ENCODE data around the gene KLHL25. TPM values are rescaled to one million over a fixed set of nuclear protein-coding genes. Genes with fewer than 3 reads are reported as not detected.

KLHL25 gene
- polyA plus RNA-seq, 1 donor, result 5.6 TPM

- Histone ChIP-seq H3K9me3 (ENCODE audit: control insufficient read depth, low read depth, low read length) (peaks cover 16% of the 10 kb centered on the region), H3K27ac (ENCODE audit: low read length) (no peak overlapping the region), H3K4me1 (ENCODE audit: control insufficient read depth, insufficient read depth, low read length) (peaks cover 3% of the 10 kb centered on the region), H3K27me3 (ENCODE audit: control insufficient read depth, insufficient read depth, low read length) (no peaks in the 10 kb centered on the region), H3K4me3 (ENCODE audit: low read length) (no peak overlapping the region), H3K36me3 (ENCODE audit: control insufficient read depth, insufficient read depth, low read length) (peaks cover 17% of the 10 kb centered on the region)
- DNase-seq, result no peak
- WGBS (ENCODE audit: insufficient coverage, low lambda C conversion rate), result no CpG with 5 or more reads among the region's 32 CpGs
Measured at GRCh38 chr15:85768595-85769168, 26.0 kb downstream of the KLHL25 start.

- H3K27me3 ChIP-seq (ENCODE audit: control insufficient read depth, insufficient read depth, low read length), result no peaks in the 10 kb centered on the region
- WGBS (ENCODE audit: insufficient coverage, low lambda C conversion rate), result no CpG with 5 or more reads among the region's 26 CpGs
- H3K36me3 ChIP-seq (ENCODE audit: control insufficient read depth, insufficient read depth, low read length), result peaks cover 18% of the 10 kb centered on the region
- H3K9me3 ChIP-seq (ENCODE audit: control insufficient read depth, low read depth, low read length), result peaks cover 16% of the 10 kb centered on the region
- H3K27ac ChIP-seq (ENCODE audit: low read length), result no peak overlapping the region
- peaks cover 3% of the 10 kb centered on the region for H3K4me1 ChIP-seq (ENCODE audit: control insufficient read depth, insufficient read depth, low read length)
- no peak overlapping the region for H3K4me3 ChIP-seq (ENCODE audit: low read length)
- DNase-seq, result no peak
Measured at GRCh38 chr15:85767785-85768529, 26.8 kb downstream of the KLHL25 start.

- Histone ChIP-seq H3K4me1 (ENCODE audit: control insufficient read depth, insufficient read depth, low read length) (peaks cover 3% of the 10 kb centered on the region), H3K36me3 (ENCODE audit: control insufficient read depth, insufficient read depth, low read length) (peaks cover 23% of the 10 kb centered on the region), H3K9me3 (ENCODE audit: control insufficient read depth, low read depth, low read length) (peaks cover 16% of the 10 kb centered on the region), H3K4me3 (ENCODE audit: low read length) (no peak overlapping the region), H3K27me3 (ENCODE audit: control insufficient read depth, insufficient read depth, low read length) (no peaks in the 10 kb centered on the region), H3K27ac (ENCODE audit: low read length) (no peak overlapping the region)
- peak; percentile 32 to 42 for DNase-seq
- WGBS (ENCODE audit: insufficient coverage, low lambda C conversion rate), result no CpG with 5 or more reads among the region's 24 CpGs
Measured at GRCh38 chr15:85766001-85766831, 28.5 kb downstream of the KLHL25 start.

GRCh38 chr15:85764649-85765277 lies 30.0 kb downstream of the KLHL25 start:
- WGBS (ENCODE audit: insufficient coverage, low lambda C conversion rate), result no CpG with 5 or more reads among the region's 3 CpGs
- DNase-seq, result no peak
- H3K9me3 ChIP-seq (ENCODE audit: control insufficient read depth, low read depth, low read length), result peaks cover 16% of the 10 kb centered on the region
- H3K27me3 ChIP-seq (ENCODE audit: control insufficient read depth, insufficient read depth, low read length), result no peaks in the 10 kb centered on the region
- H3K27ac ChIP-seq (ENCODE audit: low read length), result no peak overlapping the region
- no peak overlapping the region for H3K4me3 ChIP-seq (ENCODE audit: low read length)
- H3K36me3 ChIP-seq (ENCODE audit: control insufficient read depth, insufficient read depth, low read length), result peaks cover 28% of the 10 kb centered on the region
- peaks cover 3% of the 10 kb centered on the region for H3K4me1 ChIP-seq (ENCODE audit: control insufficient read depth, insufficient read depth, low read length)

DNA sequence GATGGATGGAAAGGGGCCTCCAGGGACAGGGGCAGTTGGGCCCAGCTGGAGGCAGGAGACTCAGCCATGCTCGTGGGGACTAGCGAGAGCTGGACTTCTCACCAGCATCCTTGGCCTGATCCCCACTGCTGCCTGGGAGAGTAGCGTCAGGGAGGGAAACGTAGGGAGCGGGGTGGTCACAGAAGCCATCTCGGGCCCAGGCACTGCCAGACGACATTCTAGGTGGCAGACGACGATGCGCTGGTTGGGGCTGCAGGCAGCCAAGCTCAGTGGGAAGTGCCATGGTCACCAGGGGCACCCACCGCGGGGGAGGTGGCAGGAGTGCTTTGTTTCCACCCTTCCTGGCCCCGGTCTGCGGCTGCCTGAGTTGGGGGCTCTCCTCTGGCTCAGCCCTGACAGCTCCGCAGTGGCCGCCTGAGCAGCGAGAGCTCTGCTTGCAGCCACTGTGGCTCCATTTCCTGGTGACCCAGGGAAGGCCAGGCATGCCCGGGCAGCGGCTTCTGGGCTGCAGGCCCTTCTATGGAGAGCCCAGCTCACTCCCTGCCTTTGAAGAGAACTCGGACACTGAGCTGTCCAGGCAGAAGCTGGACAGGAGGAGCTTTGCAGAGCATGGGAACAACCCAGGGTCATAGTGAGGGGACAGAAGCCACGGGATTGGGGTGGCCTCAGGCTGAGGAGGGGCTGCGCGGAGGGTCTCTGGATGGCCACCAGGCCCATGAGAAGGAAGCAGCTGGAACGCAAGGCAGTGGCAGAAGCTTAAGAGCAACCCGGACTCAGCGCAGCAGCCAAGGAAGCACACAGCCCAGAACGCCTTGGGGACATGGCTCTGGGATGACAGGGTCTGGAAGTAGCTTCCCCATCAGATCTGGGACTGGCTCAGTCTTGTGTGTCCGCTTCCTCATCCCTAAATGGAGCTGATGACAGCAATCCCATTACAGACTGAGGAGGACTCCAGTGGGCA lies 30.8 kb downstream of the KLHL25 start:
- Histone ChIP-seq H3K27ac (ENCODE audit: low read length) (no peak overlapping the region), H3K36me3 (ENCODE audit: control insufficient read depth, insufficient read depth, low read length) (peaks cover 29% of the 10 kb centered on the region), H3K4me1 (ENCODE audit: control insufficient read depth, insufficient read depth, low read length) (peaks cover 3% of the 10 kb centered on the region), H3K27me3 (ENCODE audit: control insufficient read depth, insufficient read depth, low read length) (no peaks in the 10 kb centered on the region), H3K9me3 (ENCODE audit: control insufficient read depth, low read depth, low read length) (peaks cover 10% of the 10 kb centered on the region), H3K4me3 (ENCODE audit: low read length) (no peak overlapping the region)
- DNase-seq, result no peak
- no CpG with 5 or more reads among the region's 28 CpGs for WGBS (ENCODE audit: insufficient coverage, low lambda C conversion rate)

DNA sequence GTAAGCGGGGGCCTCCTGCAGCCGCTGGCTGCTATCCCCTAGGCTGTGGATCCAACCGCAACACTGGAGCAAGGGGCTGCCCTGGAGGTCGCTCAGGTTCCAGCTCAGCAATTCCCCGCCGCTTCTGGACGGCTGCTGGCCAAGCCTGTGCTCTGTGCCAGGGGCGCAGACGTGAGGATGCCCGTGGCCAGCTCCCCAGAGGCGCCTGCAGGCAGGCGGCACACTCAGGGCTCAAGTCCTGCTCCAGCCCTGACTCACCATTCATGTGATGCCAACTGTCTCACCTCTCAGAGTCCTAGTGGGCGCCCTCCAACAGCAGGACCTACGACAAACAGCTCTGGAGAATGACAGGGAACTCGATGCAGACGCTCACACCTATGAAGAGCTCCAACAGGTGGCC lies 31.6 kb downstream of the KLHL25 start:
- Histone ChIP-seq H3K4me1 (ENCODE audit: control insufficient read depth, insufficient read depth, low read length) (peaks cover 3% of the 10 kb centered on the region), H3K36me3 (ENCODE audit: control insufficient read depth, insufficient read depth, low read length) (peaks cover 28% of the 10 kb centered on the region), H3K27me3 (ENCODE audit: control insufficient read depth, insufficient read depth, low read length) (no peaks in the 10 kb centered on the region), H3K9me3 (ENCODE audit: control insufficient read depth, low read depth, low read length) (peaks cover 2% of the 10 kb centered on the region), H3K27ac (ENCODE audit: low read length) (no peak overlapping the region), H3K4me3 (ENCODE audit: low read length) (no peak overlapping the region)
- whole genome bisulfite sequencing (ENCODE audit: insufficient coverage, low lambda C conversion rate), result 100% methylated on average over 1 of the region's 16 CpGs
- DNase-seq, result no peak

- Histone ChIP-seq H3K9me3 (ENCODE audit: control insufficient read depth, low read depth, low read length) (no peaks in the 10 kb centered on the region), H3K4me1 (ENCODE audit: control insufficient read depth, insufficient read depth, low read length) (peaks cover 3% of the 10 kb centered on the region), H3K27ac (ENCODE audit: low read length) (no peak overlapping the region), H3K36me3 (ENCODE audit: control insufficient read depth, insufficient read depth, low read length) (peaks cover 24% of the 10 kb centered on the region), H3K27me3 (ENCODE audit: control insufficient read depth, insufficient read depth, low read length) (no peaks in the 10 kb centered on the region), H3K4me3 (ENCODE audit: low read length) (no peak overlapping the region)
- no peak for DNase-seq
- WGBS (ENCODE audit: insufficient coverage, low lambda C conversion rate), result no CpG with 5 or more reads among the region's 8 CpGs
Measured at GRCh38 chr15:85762756-85763127, 32.0 kb downstream of the KLHL25 start.

DNA sequence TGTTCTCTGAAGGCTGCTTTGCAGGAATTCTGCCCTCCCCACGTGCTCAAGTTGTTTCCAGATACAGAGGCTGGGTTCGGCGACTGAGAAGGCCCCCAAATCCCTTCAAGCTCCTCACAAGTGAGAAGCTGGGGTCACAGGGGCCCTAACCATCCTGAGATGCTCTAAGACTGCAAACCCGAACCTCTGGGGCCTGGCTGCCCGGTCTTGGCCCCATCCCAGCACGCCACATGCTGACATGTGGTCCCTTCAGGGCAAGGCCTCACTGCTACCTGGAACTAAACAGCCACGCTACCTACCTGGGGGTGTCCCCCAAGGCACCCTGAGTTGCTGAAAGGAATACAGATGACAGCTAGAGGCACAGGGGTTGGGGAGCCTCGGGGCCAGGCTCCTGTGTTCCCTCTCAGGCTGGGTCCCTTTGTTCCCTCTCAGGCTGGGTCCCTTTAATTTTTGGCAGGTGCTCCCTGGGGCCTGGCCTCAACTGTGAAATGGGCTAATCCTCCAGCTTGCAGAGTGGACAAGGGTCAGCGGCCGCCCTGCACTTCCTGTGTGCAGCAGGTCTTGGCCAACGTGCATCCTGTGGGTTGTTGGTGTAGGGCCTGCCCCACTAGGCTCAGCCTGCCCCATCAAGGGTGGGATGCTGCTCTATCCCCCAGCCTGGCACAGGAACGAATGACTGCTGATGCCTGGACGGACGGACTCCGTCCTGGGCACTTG lies 32.5 kb downstream of the KLHL25 start:
- DNase-seq, result no peak
- H3K27ac ChIP-seq (ENCODE audit: low read length), result no peak overlapping the region
- H3K27me3 ChIP-seq (ENCODE audit: control insufficient read depth, insufficient read depth, low read length), result no peaks in the 10 kb centered on the region
- H3K4me3 ChIP-seq (ENCODE audit: low read length), result no peak overlapping the region
- H3K9me3 ChIP-seq (ENCODE audit: control insufficient read depth, low read depth, low read length), result no peaks in the 10 kb centered on the region
- H3K4me1 ChIP-seq (ENCODE audit: control insufficient read depth, insufficient read depth, low read length), result peaks cover 3% of the 10 kb centered on the region
- peaks cover 23% of the 10 kb centered on the region for H3K36me3 ChIP-seq (ENCODE audit: control insufficient read depth, insufficient read depth, low read length)
- WGBS (ENCODE audit: insufficient coverage, low lambda C conversion rate), result no CpG with 5 or more reads among the region's 15 CpGs

- no peak overlapping the region for H3K4me3 ChIP-seq (ENCODE audit: low read length)
- H3K27ac ChIP-seq (ENCODE audit: low read length), result no peak overlapping the region
- no peaks in the 10 kb centered on the region for H3K27me3 ChIP-seq (ENCODE audit: control insufficient read depth, insufficient read depth, low read length)
- H3K9me3 ChIP-seq (ENCODE audit: control insufficient read depth, low read depth, low read length), result no peaks in the 10 kb centered on the region
- H3K4me1 ChIP-seq (ENCODE audit: control insufficient read depth, insufficient read depth, low read length), result peaks cover 3% of the 10 kb centered on the region
- peaks cover 23% of the 10 kb centered on the region for H3K36me3 ChIP-seq (ENCODE audit: control insufficient read depth, insufficient read depth, low read length)
- 93% methylated on average over 3 of the region's 9 CpGs for WGBS (ENCODE audit: insufficient coverage, low lambda C conversion rate)
- peak in 1 of 2 donors; percentile 22 for DNase-seq
Measured at GRCh38 chr15:85761635-85762034, 33.1 kb downstream of the KLHL25 start.

Data from large intestine (tissue), 3 donors.